Neural crest cell (in vitro differentiated cells): Measurements from ENCODE around the gene CTBP1. TPM values are rescaled to one million over a fixed set of nuclear protein-coding genes. Genes with fewer than 3 reads are reported as not detected.

Experiments used
- DNase-seq: peaks from one replicate; pipeline ENCODE4 v3.0.0; 2021; ENCODE audit warnings: low read depth, mixed read lengths, low spot score
- H3K27ac Mint-ChIP-seq: one replicate; pipeline ENCODE4 v1.8.0; 2021; ENCODE audit warnings: mild to moderate bottlenecking, mixed read lengths; ENCODE audit not compliant: unreplicated experiment
- H3K27me3 Mint-ChIP-seq: 2 replicates; pipeline ENCODE4 v1.8.0; 2021; ENCODE audit warnings: low read depth, mild to moderate bottlenecking, mixed read lengths
- H3K36me3 Mint-ChIP-seq: 2 replicates; pipeline ENCODE4 v1.8.0; 2021; ENCODE audit warnings: low read depth, mild to moderate bottlenecking, mixed read lengths
- H3K4me1 Mint-ChIP-seq: 2 replicates; pipeline ENCODE4 v1.8.0; 2021; ENCODE audit warnings: mixed read lengths
- H3K4me3 Mint-ChIP-seq: one replicate; pipeline ENCODE4 v1.8.0; 2021; ENCODE audit warnings: mild to moderate bottlenecking, mixed read lengths
- H3K9me3 Mint-ChIP-seq: 2 replicates; pipeline ENCODE4 v1.8.0; 2021; ENCODE audit warnings: mixed read lengths
- CTCF ChIP-seq: fragments of 200-600 bp; sonication (generic); conservative IDR thresholded peaks from 2 replicates; pipeline ENCODE4 v1.5.0; 2021; ENCODE audit warnings: antibody characterized with exemption, mild to moderate bottlenecking
- total RNA-seq: library from RNA; stranded (reverse); gene quantifications from 2 replicates; pipeline ENCODE4 v1.2.1, GENCODE V29; 2021

Gene CTBP1
- total RNA-seq, 1 donor from 2014 or later, result 219 TPM

GRCh38 chr4:1207603-1208265 lies 41.2 kb downstream of the CTBP1 start:
- Mint-ChIP-seq H3K36me3 (no peaks in the 10 kb centered on the region), H3K4me3 (no peak overlapping the region), H3K27me3 (no peaks in the 10 kb centered on the region), H3K4me1 (no peaks in the 10 kb centered on the region), H3K27ac (no peak overlapping the region), H3K9me3 (no peaks in the 10 kb centered on the region)
- no peak for DNase-seq
- no peak for TF ChIP-seq CTCF

GRCh38 chr4:1207157-1207470 lies 41.8 kb downstream of the CTBP1 start:
- Mint-ChIP-seq H3K27me3 (no peaks in the 10 kb centered on the region), H3K4me1 (no peaks in the 10 kb centered on the region), H3K4me3 (no peak overlapping the region), H3K9me3 (no peaks in the 10 kb centered on the region), H3K27ac (no peak overlapping the region), H3K36me3 (no peaks in the 10 kb centered on the region)
- DNase-seq, result no peak
- TF ChIP-seq CTCF, result no peak

GRCh38 chr4:1206299-1207156 lies 42.4 kb downstream of the CTBP1 start:
- H3K27me3 Mint-ChIP-seq, result no peaks in the 10 kb centered on the region
- no peaks in the 10 kb centered on the region for H3K9me3 Mint-ChIP-seq
- H3K27ac Mint-ChIP-seq, result no peak overlapping the region
- no peak overlapping the region for H3K4me3 Mint-ChIP-seq
- H3K4me1 Mint-ChIP-seq, result no peaks in the 10 kb centered on the region
- H3K36me3 Mint-ChIP-seq, result no peaks in the 10 kb centered on the region
- no peak for DNase-seq
- TF ChIP-seq CTCF, result no peak

- no peak for DNase-seq
- Mint-ChIP-seq H3K27ac (no peak overlapping the region), H3K4me1 (no peaks in the 10 kb centered on the region), H3K27me3 (no peaks in the 10 kb centered on the region), H3K9me3 (no peaks in the 10 kb centered on the region), H3K36me3 (no peaks in the 10 kb centered on the region), H3K4me3 (no peak overlapping the region)
- TF ChIP-seq CTCF, result no peak
These were observed 43.2 kb downstream of the CTBP1 start for GRCh38 chr4:1205586-1206298.

GRCh38 chr4:1204828-1205585 lies 43.9 kb downstream of the CTBP1 start:
- H3K27ac Mint-ChIP-seq, result no peak overlapping the region
- no peaks in the 10 kb centered on the region for H3K36me3 Mint-ChIP-seq
- no peaks in the 10 kb centered on the region for H3K4me1 Mint-ChIP-seq
- H3K27me3 Mint-ChIP-seq, result no peaks in the 10 kb centered on the region
- no peak for TF ChIP-seq CTCF
- no peak overlapping the region for H3K4me3 Mint-ChIP-seq
- H3K9me3 Mint-ChIP-seq, result no peaks in the 10 kb centered on the region
- no peak for DNase-seq
